ENCODE measurements around the gene AHDC1. TPM values are rescaled to one million over a fixed set of nuclear protein-coding genes. Genes with fewer than 3 reads are reported as not detected.

AHDC1 gene
- total RNA-seq, 4 donors from 2014 or later: 14.7 to 54.3 (median 35.4) TPM

GRCh38 chr1:27569088-27569460 lies 34.9 kb downstream of the AHDC1 start:
- intact Hi-C loops (cut with DNase I): no loop called here
- H3K36me3 ChIP-seq: no peaks in the 10 kb centered on the region
- peak overlapping the region; percentile 47 to 54 (median 50) for H3K4me3 ChIP-seq

GRCh38 chr1:27568300-27569087 lies 35.5 kb downstream of the AHDC1 start:
- Histone ChIP-seq H3K27me3 (no peaks in the 10 kb centered on the region), H3K4me3 (peak overlapping the region; percentile 47 to 54 (median 50)), H3K4me1 (peaks cover 96 to 100% (median 100%) of the 10 kb centered on the region in 4 donors), H3K36me3 (no peaks in the 10 kb centered on the region), H3K9me3 (no peaks in the 10 kb centered on the region), H3K27ac (replicated peaks in 1 of 4) (peak overlapping the region; percentile 93 to 98 (median 97))
- WGBS: 4% methylated on average over 26 of the region's 65 CpGs
- peak; percentile 98 for DNase-seq (ENCODE audit: extremely low spot score)
- TF ChIP-seq POLR2AphosphoS5 (IDR thresholded peaks at IDR 0.05) (peak; percentile 85 to 88), CTCF (IDR thresholded peaks at IDR 0.05) (peak; percentile 81 to 84 (median 81)), EP300 (IDR thresholded peaks at IDR 0.05) (no peak), POLR2A (IDR thresholded peaks at IDR 0.05; ENCODE audit: low read depth) (no peak)
- intact Hi-C loops (cut with DNase I): no loop called here

More at GRCh38 chr1:27569088-27569460, 34.9 kb downstream of the AHDC1 start:
- H3K9me3 ChIP-seq: no peaks in the 10 kb centered on the region
- H3K4me1 ChIP-seq: peaks cover 96 to 100% (median 100%) of the 10 kb centered on the region in 4 donors
- H3K27me3 ChIP-seq: no peaks in the 10 kb centered on the region
- TF ChIP-seq CTCF (IDR thresholded peaks at IDR 0.05): no peak
- TF ChIP-seq POLR2AphosphoS5 (IDR thresholded peaks at IDR 0.05): peak in 1 of 2 donors; percentile 9
- 68% methylated on average over 2 of the region's 3 CpGs for WGBS
- peak overlapping the region; percentile 93 to 98 (median 97) for H3K27ac ChIP-seq (replicated peaks in 1 of 4)
- DNase-seq (ENCODE audit: extremely low spot score): no peak

- peak overlapping the region; percentile 93 to 98 (median 97) for H3K27ac ChIP-seq (replicated peaks in 1 of 4)
- 60% methylated on average over 4 of the region's 8 CpGs for WGBS
- H3K4me1 ChIP-seq: peaks cover 96 to 100% (median 100%) of the 10 kb centered on the region in 4 donors
- TF ChIP-seq POLR2AphosphoS5 (IDR thresholded peaks at IDR 0.05): no peak
- no peak for TF ChIP-seq POLR2A (IDR thresholded peaks at IDR 0.05; ENCODE audit: low read depth)
- no peak for TF ChIP-seq CTCF (IDR thresholded peaks at IDR 0.05)
- TF ChIP-seq EP300 (IDR thresholded peaks at IDR 0.05): no peak
- H3K27me3 ChIP-seq: no peaks in the 10 kb centered on the region
- H3K36me3 ChIP-seq: no peaks in the 10 kb centered on the region
- no peak for DNase-seq (ENCODE audit: extremely low spot score)
- peak overlapping the region; percentile 47 to 54 (median 50) for H3K4me3 ChIP-seq
- intact Hi-C loops (cut with DNase I): no loop called here
- H3K9me3 ChIP-seq: no peaks in the 10 kb centered on the region
Measured at GRCh38 chr1:27567971-27568299, 36.0 kb downstream of the AHDC1 start.

- WGBS: 60% methylated on average over 15 of the region's 15 CpGs
- H3K9me3 ChIP-seq: no peaks in the 10 kb centered on the region
- no peaks in the 10 kb centered on the region for H3K36me3 ChIP-seq
- H3K4me3 ChIP-seq: no peak overlapping the region
- intact Hi-C loops (cut with DNase I): no loop called here
- H3K4me1 ChIP-seq: peaks cover 96 to 100% (median 100%) of the 10 kb centered on the region in 4 donors
- H3K27me3 ChIP-seq: no peaks in the 10 kb centered on the region
- peak overlapping the region; percentile 93 to 98 (median 97) for H3K27ac ChIP-seq (replicated peaks in 1 of 4)
- TF ChIP-seq EP300 (IDR thresholded peaks at IDR 0.05): no peak
- TF ChIP-seq CTCF (IDR thresholded peaks at IDR 0.05): no peak
- TF ChIP-seq POLR2A (IDR thresholded peaks at IDR 0.05; ENCODE audit: low read depth): no peak
- TF ChIP-seq POLR2AphosphoS5 (IDR thresholded peaks at IDR 0.05): no peak
- DNase-seq (ENCODE audit: extremely low spot score): no peak
Measured at GRCh38 chr1:27567146-27567526, 36.8 kb downstream of the AHDC1 start.

All from esophagus muscularis mucosa (tissue), 4 donors.